Heart left ventricle (tissue), 13 donors: ENCODE data around the gene MTCP1.

ENCODE experiments used
- CTCF ChIP-seq, 12 donors: fragments of 200-600 bp; sonication (generic) in 4 of 12; IDR thresholded peaks; one replicate each; pipeline versions ENCODE4 v1.5.0 to v1.8.0; 2018 to 2022; ENCODE audit warnings: antibody characterized with exemption in 12 of 12, mild to moderate bottlenecking in 5 of 12
- POLR2A ChIP-seq, 2 donors: fragments of 450-650 bp; IDR thresholded peaks; one replicate each; pipeline ENCODE4 v1.6.1; 2017; ENCODE audit warnings: antibody characterized with exemption in 2 of 2, mild to moderate bottlenecking in 2 of 2, moderate library complexity in 2 of 2
- donor health status: ischemic (EF 13 %, LVEDD 7.1; RV severe dilation, severe dysfunction).
- donor health status: DM: no; HTN: yes; CAD: no.
- donor health status: DM: no; HTN: no; CAD: no.
- donor health status: ischemic (EF 25% LVEDD 6.9; RV normal size, moderate dysfunction).
- donor health status: ischemic (EF 25% LVEDD 5.7; RV mildly dilated, moderate dysfunction).
- donor health status: ischemic (EF 35%, LVEDD 5.7; RV mildly dilated, moderate dysfunction).
- donor health status: nonischemic (EF 11% LVEDD 7.7; RV severe dilation, severe dysfunction).
- donor health status: DM: yes; HTN: yes; CAD: no.
- donor health status: PGD.
- donor health status: ischemic (EF 29% LVEDD 5.4; RV normal size, mild dysfunction).
- donor health status: nonischemic (EF 23%, LVEDD 6.1; RV moderate dilation, normal function).

GRCh38 chrX:155070975-155071693, at the start of gene MTCP1, which contains the start of the genes BRCC3 and CMC4:
- TF ChIP-seq CTCF (IDR thresholded peaks at IDR 0.05): no peak
- peak in 1 of 2 donors; percentile 45 for TF ChIP-seq POLR2A (IDR thresholded peaks at IDR 0.05)
